Endothelial cell of hepatic sinusoid (primary cell): Measurements from ENCODE around the gene DNAH12.

Source experiments
- in situ Hi-C: cut with HindIII; loops from 2 replicates; pipeline ENCODE4 v1.10.0; 2017; ENCODE audit warnings: low sequenced_read_pairs

Gene DNAH12

GRCh38 chr3:57544181-57545125, at the start of gene DNAH12:
TSS of gene DNAH12 (minus strand) at chr3:57544344. CDS start at chr3:57542870, 1,474 bp downstream.
- in situ Hi-C loops = no loop called here

- in situ Hi-C loops = no loop called here
Observed at GRCh38 chr3:57592306-57592705, 48.2 kb upstream of the DNAH12 start.

- in situ Hi-C loops = no loop called here
Observed at GRCh38 chr3:57587905-57588304, 43.8 kb upstream of the DNAH12 start.

- in situ Hi-C loops = no loop called here
Observed at GRCh38 chr3:57586778-57587177, 42.6 kb upstream of the DNAH12 start.

- in situ Hi-C loops = no loop called here
Observed at GRCh38 chr3:57583544-57583943, 39.4 kb upstream of the DNAH12 start.

GRCh38 chr3:57582474-57583168, 38.5 kb upstream of the DNAH12 start:
- in situ Hi-C loops = no loop called here

- in situ Hi-C loops = no loop called here
Observed at GRCh38 chr3:57577801-57578200, 33.7 kb upstream of the DNAH12 start.

- in situ Hi-C loops = no loop called here
Observed at GRCh38 chr3:57575966-57576626, 32.0 kb upstream of the DNAH12 start.

GRCh38 chr3:57572096-57572495, 28.0 kb upstream of the DNAH12 start:
- in situ Hi-C loops = no loop called here

- in situ Hi-C loops = no loop called here
Observed at GRCh38 chr3:57570878-57571277, 26.7 kb upstream of the DNAH12 start.

GRCh38 chr3:57569859-57570450, 25.8 kb upstream of the DNAH12 start:
- in situ Hi-C loops = no loop called here

GRCh38 chr3:57559526-57559925, 15.4 kb upstream of the DNAH12 start:
- in situ Hi-C loops = no loop called here

- in situ Hi-C loops = no loop called here
Observed at GRCh38 chr3:57557085-57557537, 13.0 kb upstream of the DNAH12 start.

GRCh38 chr3:57556459-57557084, 12.4 kb upstream of the DNAH12 start:
- in situ Hi-C loops = no loop called here

- in situ Hi-C loops = no loop called here
Observed at GRCh38 chr3:57555738-57556458, 11.8 kb upstream of the DNAH12 start, which contains the start of gene PDE12. TSS of gene PDE12 (plus strand) at chr3:57556274. CDS start at chr3:57556380, 106 bp downstream.

GRCh38 chr3:57555306-57555705, 11.2 kb upstream of the DNAH12 start:
- in situ Hi-C loops = no loop called here

GRCh38 chr3:57546616-57547015, 2.5 kb upstream of the DNAH12 start:
- in situ Hi-C loops = no loop called here

GRCh38 chr3:57545636-57546268, 1.6 kb upstream of the DNAH12 start:
- in situ Hi-C loops = no loop called here

- in situ Hi-C loops = no loop called here
Observed at GRCh38 chr3:57538465-57538864, 5.7 kb downstream of the DNAH12 start.
